Measurements from ENCODE around the gene MEF2C. TPM values are rescaled to one million over a fixed set of nuclear protein-coding genes. Genes with fewer than 3 reads are reported as not detected.

The MEF2C gene
- total RNA-seq, 1 donor from 2014 or later: 29.6 TPM

GRCh38 chr5:88672644-88673252 lies 210.2 kb downstream of the MEF2C start:
- H3K9me3 Mint-ChIP-seq (ENCODE audit: low read depth): no peaks in the 10 kb centered on the region
- DNase-seq (ENCODE audit: low spot score): no peak
- no peak overlapping the region for H3K27ac Mint-ChIP-seq (ENCODE audit: unreplicated experiment)
- H3K4me1 Mint-ChIP-seq (ENCODE audit: low read depth): peaks cover 22% of the 10 kb centered on the region
- H3K36me3 Mint-ChIP-seq (ENCODE audit: low read depth): peaks cover 3% of the 10 kb centered on the region
- TF ChIP-seq CTCF (IDR thresholded peaks at IDR 0.05): no peak
- no peak overlapping the region for H3K4me3 Mint-ChIP-seq (ENCODE audit: unreplicated experiment)
- H3K27me3 Mint-ChIP-seq (ENCODE audit: low read depth): peaks cover 80% of the 10 kb centered on the region

- TF ChIP-seq CTCF (IDR thresholded peaks at IDR 0.05): no peak
- peaks cover 3% of the 10 kb centered on the region for H3K36me3 Mint-ChIP-seq (ENCODE audit: low read depth)
- peaks cover 83% of the 10 kb centered on the region for H3K27me3 Mint-ChIP-seq (ENCODE audit: low read depth)
- no peaks in the 10 kb centered on the region for H3K9me3 Mint-ChIP-seq (ENCODE audit: low read depth)
- H3K4me3 Mint-ChIP-seq (ENCODE audit: unreplicated experiment): no peak overlapping the region
- peaks cover 25% of the 10 kb centered on the region for H3K4me1 Mint-ChIP-seq (ENCODE audit: low read depth)
- DNase-seq (ENCODE audit: low spot score): no peak
- H3K27ac Mint-ChIP-seq (ENCODE audit: unreplicated experiment): no peak overlapping the region
Measured at GRCh38 chr5:88671505-88672499, 211.2 kb downstream of the MEF2C start.

- H3K27ac Mint-ChIP-seq (ENCODE audit: unreplicated experiment): no peak overlapping the region
- DNase-seq (ENCODE audit: low spot score): no peak
- no peaks in the 10 kb centered on the region for H3K9me3 Mint-ChIP-seq (ENCODE audit: low read depth)
- peaks cover 85% of the 10 kb centered on the region for H3K27me3 Mint-ChIP-seq (ENCODE audit: low read depth)
- no peak for TF ChIP-seq CTCF (IDR thresholded peaks at IDR 0.05)
- peaks cover 25% of the 10 kb centered on the region for H3K4me1 Mint-ChIP-seq (ENCODE audit: low read depth)
- H3K4me3 Mint-ChIP-seq (ENCODE audit: unreplicated experiment): no peak overlapping the region
- peaks cover 4% of the 10 kb centered on the region for H3K36me3 Mint-ChIP-seq (ENCODE audit: low read depth)
Measured at GRCh38 chr5:88671106-88671504, 211.9 kb downstream of the MEF2C start.

GRCh38 chr5:88670461-88670860 lies 212.5 kb downstream of the MEF2C start:
- no peak overlapping the region for H3K4me3 Mint-ChIP-seq (ENCODE audit: unreplicated experiment)
- no peak overlapping the region for H3K27ac Mint-ChIP-seq (ENCODE audit: unreplicated experiment)
- H3K27me3 Mint-ChIP-seq (ENCODE audit: low read depth): peaks cover 86% of the 10 kb centered on the region
- H3K9me3 Mint-ChIP-seq (ENCODE audit: low read depth): no peaks in the 10 kb centered on the region
- H3K4me1 Mint-ChIP-seq (ENCODE audit: low read depth): peaks cover 19% of the 10 kb centered on the region
- peaks cover 4% of the 10 kb centered on the region for H3K36me3 Mint-ChIP-seq (ENCODE audit: low read depth)
- TF ChIP-seq CTCF (IDR thresholded peaks at IDR 0.05): no peak
- DNase-seq (ENCODE audit: low spot score): no peak

GRCh38 chr5:88669371-88670050 lies 213.5 kb downstream of the MEF2C start:
- Mint-ChIP-seq H3K4me1 (ENCODE audit: low read depth) (peaks cover 12% of the 10 kb centered on the region), H3K36me3 (ENCODE audit: low read depth) (peaks cover 1% of the 10 kb centered on the region), H3K9me3 (ENCODE audit: low read depth) (no peaks in the 10 kb centered on the region), H3K27ac (ENCODE audit: unreplicated experiment) (no peak overlapping the region), H3K27me3 (ENCODE audit: low read depth) (peaks cover 87% of the 10 kb centered on the region), H3K4me3 (ENCODE audit: unreplicated experiment) (no peak overlapping the region)
- DNase-seq (ENCODE audit: low spot score): no peak
- no peak for TF ChIP-seq CTCF (IDR thresholded peaks at IDR 0.05)

Measured in chondrocyte (in vitro differentiated cells).